NCI-H146 treated with DMSO at 0.1 percent for 48 hours (cell line): ENCODE data around the gene TMEM256.

ENCODE experiments used
- DNase-seq: peaks from one replicate; lab custom pipeline; 2025; ENCODE audit not compliant: unreplicated experiment; lab: John Stamatoyannopoulos, UW

TMEM256 gene

DNA sequence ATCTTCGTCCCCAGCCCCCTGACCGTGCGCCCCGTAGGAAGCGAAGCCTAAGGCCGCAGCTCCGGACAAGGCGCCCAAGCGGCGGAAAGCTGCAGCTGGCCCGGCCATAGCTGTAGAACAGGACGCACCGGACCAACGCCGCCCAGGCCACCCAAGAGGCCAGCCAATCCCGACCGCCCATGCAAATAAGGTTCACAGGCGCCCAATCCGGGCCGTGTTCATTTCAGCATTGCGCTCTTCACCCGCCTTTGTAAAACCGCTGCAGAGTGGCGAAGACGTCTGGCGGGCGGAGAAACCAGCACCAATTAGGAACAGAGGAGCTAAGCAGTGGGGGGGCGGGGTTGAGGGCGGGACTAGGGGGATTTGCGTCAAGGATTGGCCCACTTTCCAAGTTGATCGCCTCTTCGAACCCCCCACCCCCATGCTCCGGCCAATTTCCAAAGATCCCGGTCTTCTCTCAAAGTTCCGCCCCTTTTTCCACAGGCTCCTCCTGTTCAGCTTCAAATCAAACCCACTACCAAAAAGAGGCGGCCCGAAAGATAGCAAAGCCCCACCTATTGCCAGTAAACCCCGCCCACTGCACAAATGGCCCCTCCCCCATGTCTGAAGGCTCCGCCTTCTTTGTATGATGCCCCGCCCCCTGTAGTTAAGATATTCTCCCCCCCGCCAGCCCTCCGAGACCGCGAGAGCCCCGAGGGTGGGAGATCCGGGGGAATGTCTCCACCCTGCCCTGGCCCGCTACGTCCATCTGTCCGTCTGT is at the start of gene TMEM256:
Gene TMEM256, minus strand, starts transcription at position 121 of the 760 bp plus-strand sequence. Its CDS starts 13 bp downstream, at position 108.
- peak; percentile 99 for DNase-seq

DNA sequence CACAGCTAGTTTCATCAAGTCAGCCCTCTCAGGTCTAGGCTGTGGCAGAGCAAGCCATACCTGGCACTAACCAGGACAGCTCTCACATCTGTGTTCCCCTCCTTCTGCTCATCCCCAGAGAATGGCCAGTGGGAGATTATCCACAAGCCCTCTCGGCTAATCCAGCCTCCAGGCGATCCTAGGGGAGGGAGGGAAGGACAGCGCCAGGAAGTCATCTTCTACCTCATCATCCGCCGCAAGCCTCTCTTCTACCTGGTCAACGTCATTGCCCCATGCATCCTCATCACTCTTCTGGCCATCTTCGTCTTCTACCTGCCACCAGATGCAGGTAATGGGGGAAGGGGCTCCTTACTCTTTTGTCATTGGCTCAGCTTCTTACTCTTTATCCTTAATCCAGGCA is 44.6 kb upstream of the TMEM256 start:
- no peak for DNase-seq

DNA sequence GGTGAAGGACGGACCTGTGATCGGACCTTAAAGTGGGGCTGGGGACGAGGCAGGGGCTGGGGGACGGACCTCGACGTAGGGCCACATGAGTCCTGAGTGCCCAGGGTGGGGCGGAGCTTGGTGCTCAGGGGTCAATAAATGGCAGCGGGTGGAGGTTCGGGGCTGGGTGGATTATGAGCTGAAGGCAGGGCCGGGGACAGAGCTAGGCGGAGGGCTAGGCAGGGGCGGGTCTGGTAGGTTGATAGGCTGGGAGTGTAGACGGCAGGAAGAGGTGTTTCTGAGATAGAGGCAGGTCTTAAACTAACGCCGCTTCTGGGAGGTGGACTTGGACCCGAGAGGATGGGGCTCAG is 41.7 kb upstream of the TMEM256 start:
- no peak for DNase-seq

DNA sequence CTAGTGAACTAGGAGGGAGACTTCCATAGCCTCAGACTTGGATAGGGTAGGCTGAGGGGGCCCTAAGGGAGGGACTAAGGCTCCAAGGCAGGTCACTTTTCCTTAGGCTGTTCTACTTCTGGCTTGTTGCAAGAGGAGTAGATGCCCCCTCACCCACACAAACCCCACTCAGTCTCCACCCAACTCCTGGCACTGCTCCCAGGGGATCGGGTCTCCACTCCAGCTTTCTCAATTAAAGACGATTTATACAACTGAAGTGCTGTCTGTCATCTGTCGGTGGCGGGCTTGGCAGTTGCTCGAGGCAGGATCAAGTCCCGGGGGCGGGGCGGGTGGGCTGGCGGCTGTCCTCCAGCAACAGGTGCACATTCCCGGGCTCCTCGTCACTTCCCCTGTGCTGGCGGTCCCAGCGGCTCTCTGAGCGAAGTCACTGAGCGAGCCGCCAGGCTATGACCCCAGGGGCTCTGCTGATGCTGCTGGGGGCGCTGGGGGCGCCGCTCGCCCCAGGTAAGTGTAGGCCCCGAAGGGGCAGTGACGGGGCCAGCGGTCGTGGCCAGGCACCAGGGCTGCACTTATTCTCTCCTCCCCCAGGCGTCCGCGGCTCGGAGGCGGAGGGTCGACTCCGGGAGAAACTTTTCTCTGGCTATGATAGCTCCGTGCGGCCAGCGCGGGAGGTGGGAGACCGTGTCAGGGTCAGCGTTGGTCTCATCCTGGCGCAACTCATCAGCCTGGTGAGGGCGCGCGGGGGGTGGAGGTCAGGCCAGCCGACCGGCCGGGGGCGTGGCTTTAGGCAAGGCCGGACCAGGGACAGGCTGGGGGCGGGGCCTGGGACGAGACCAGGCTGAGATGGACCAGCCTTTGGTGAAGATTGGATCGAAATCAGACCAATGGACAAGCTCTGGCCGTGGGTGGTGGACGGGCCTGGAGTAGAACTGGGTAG is 41.1 kb upstream of the TMEM256 start, which contains the start of gene CHRNB1:
Gene CHRNB1, plus strand, starts transcription at position 380 of the 937 bp plus-strand sequence. Its CDS starts 67 bp downstream, at position 447.
- DNase-seq, result no peak

DNA sequence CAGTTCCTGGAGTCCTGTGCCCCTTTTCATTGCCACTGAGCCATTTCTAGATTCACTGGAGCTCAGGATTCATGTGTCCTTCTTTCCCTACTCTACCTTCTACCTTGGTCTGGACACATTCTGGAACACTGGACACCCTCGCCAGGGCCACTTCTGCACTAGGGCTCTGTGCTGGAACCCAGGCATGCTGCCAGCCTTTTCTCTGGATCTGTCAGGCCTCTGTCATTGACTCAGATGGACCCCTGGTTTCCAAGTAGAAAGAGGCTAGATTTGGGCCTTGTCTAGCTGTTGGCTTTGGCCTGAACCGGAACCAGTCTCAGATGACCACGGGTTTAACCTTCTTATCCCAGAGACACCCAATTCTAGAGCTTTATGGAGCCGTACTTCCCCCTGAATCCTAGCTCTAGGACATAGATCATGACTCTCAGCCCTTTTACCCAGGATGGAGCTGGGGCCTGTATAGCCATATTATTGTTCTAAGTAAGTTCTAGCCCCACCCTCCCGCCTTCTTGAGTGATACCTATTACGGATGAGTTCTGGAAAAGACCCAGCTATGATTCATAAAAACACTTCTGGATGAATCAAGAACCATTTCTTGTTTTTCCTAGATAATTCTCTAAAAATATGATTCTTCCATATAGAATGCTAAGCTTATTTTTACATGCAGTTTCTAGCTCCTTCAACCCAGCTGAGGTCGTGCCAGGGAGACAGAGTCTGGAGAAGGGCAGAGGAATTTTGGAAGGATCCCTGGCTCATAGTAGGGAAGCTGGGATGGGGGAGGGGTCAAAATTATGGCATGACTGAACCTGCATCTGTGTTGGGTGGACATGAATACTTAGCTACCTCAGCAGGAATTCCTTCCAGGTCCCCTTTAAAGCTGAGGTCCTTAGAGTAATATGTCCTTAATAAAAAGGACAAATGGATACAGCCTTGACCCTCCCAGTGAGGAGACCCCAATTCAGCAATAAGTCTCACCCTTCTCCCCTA is 39.9 kb upstream of the TMEM256 start:
- DNase-seq, result no peak

DNA sequence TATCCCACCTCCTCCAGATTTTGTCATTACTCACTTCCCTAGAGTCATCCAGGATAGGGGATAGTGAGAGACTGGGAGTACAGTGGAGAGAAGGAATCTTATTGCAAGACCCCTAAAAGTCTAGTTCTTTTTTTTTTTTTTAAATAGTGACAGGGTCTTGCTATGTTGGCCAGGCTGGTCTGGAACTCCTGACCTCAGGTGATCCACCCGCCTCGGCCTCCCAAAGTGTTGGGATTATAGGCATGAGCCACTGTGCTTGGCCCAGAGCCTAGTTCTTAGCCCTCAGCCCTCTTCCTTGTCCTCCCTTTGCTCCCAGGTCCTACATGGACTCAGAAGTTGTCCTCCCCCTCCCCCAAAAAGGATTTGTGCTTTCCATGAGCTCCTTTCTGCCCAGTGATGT is 38.2 kb upstream of the TMEM256 start:
- DNase-seq, result no peak

DNA sequence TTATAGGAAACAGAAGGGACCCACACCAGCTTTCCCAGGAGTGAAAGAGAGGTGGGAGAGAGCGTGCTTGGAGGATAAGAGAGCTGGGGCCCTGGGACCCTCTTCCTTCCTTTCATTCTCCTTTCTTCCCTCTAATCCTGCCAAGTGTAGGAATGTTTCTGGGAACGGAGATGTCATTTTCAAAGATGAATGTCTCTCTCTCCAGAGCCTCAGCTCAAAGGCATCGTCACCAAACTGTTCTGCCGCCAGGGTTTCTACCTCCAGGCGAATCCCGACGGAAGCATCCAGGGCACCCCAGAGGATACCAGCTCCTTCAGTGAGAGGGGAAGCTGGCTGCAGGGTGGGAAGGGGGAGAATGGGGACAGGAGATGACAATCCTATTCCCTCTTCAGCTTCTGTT is 37.4 kb upstream of the TMEM256 start:
- no peak for DNase-seq

DNA sequence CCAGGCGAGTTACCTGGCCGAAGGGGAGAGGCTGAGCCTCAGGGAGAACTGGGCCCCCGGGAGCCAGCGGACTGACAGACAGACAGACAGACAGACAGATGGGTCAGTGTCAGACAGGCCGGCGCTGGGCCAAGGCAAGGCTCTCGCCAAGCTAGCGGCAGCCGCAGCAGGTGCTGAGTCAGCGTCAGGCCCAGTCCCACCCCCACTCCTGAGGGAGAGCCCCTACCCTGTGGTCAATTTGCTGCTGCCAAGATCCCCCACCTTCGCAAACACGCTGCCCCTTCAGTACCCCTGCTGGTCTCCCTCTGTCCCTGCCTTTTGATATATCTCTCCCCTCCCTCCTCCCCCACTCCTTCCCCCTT is 36.9 kb upstream of the TMEM256 start:
- no peak for DNase-seq

DNA sequence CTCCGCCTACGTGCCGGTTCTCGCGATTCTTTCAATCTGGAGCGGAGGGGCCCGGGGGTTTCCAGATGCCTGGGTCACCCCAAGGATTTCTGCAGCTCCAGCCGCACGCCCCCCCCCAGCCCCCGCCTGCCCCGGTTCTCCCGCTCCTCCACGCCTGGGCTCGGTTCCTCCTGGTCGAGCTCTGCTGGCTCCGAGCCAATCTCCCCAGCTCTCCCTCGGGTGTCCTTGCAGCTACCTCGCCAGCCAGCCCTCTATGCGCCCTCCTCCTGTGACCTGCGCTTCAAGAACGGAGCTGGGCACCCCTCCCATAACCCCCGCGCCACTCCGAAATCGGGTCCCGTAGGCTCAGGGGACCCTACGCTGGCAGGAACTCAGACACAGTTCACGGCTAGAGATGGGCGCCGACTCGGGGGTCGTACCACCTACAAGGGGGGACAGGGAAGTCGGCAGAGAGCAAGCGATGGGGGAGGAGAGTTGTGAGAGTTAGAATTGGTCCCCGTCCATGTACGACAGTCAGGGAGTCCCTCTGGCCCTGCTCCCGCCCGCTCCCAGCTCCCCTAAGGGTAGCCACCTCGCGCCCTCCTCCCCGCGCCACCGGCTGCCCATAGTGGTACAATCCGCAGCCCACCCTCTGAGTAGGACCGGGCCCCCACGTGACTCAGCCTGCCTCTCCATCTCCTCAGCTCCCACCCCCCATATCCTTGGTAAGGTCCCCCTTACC is 36.4 kb upstream of the TMEM256 start:
- no peak for DNase-seq

DNA sequence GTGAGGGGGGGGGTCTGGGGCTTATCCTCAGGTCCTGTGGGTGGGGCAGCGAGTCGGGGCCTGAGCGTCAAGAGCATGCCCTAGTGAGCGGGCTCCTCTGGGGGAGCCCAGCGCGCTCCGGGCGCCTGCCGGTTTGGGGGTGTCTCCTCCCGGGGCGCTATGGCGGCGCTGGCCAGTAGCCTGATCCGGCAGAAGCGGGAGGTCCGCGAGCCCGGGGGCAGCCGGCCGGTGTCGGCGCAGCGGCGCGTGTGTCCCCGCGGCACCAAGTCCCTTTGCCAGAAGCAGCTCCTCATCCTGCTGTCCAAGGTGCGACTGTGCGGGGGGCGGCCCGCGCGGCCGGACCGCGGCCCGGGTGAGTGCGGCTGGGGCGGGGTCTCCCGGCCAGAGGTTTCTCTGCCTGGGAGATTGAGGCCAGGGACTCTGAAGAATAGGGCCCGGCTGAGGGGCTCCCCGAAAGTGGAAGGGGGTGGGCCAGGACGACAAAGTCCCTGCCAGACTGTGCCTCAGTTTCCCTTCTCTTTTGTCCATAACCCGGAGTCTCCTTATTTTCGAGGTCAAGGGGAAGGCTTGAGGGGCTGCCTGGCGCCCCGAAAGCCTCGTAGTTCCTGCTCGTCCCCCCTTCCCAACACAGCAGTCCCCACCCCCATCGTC is 35.7 kb upstream of the TMEM256 start, which contains the start of gene FGF11:
Gene FGF11, plus strand, starts transcription at position 51 of the 651 bp plus-strand sequence. Its CDS starts 109 bp downstream, at position 160.
- DNase-seq, result no peak

DNA sequence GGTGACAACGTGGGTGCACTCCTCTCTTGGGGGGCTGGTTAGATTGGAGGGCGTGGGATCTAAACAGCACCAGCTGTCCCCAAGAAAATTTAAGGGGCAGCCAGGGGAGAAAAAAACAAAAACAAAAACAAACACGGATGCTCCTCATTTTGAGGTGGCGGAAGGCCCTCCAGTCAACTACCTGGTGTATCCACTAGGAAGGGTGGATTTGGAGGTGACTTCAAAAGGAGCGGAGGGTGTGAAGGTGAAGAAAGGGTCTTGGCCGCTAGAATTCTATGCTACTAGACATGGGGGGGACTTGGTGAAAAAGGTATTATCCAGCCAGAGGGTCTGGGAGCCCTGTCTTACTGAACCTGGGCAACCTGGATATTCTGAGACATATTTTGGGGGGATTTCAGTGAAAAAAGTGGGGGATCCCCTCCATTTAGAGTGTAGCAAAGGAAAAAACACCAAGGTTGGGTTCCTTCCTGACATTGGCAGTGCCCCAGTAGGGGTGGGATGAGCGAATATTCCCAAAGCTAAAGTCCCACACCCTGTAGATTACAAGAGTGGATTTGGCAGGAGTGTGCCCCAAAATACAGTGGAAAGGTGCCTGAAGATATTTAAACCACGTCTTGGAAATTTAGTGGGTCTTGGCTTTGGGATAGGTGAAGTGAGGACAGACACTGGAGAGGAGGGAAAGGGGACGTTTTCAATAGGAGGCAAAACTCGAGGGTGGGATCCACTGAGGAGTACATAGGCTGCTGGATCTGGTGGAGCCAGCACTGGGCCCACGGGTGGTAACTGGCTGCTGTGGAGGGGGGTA is 35.0 kb upstream of the TMEM256 start:
- DNase-seq, result no peak

DNA sequence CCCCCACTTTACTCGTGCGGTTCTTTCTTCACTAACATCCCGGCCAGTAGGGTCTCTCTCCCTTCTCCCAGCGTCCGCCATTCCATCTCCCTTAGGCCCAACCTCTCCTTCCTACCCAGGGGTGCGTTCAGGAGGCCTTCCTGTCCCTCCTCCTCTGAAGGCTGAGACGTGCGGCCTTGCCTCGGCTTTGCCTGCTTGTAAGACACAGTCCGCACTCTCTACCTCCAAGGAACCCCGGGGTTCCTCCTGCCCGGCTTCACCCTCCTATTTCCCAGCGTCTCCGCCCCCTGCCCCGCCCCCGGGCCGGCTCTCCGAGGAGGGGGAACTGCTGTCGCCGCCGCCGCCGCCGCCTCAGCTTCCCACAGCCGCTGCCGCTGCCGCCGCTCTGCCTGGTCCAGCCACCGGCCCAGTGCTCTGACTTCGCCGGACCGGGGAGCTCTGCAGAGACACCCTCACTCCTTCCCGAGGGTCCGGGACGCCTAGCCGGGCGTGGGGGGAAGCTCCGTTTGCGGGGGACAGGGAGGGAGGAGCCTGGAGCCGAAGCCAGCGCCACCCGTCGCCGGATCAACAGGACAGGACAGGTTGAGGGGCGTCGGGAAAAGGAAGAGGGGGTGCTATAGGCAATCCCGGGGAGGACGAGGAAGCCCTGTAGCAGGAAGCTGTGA is 34.2 kb upstream of the TMEM256 start:
- DNase-seq, result no peak

DNA sequence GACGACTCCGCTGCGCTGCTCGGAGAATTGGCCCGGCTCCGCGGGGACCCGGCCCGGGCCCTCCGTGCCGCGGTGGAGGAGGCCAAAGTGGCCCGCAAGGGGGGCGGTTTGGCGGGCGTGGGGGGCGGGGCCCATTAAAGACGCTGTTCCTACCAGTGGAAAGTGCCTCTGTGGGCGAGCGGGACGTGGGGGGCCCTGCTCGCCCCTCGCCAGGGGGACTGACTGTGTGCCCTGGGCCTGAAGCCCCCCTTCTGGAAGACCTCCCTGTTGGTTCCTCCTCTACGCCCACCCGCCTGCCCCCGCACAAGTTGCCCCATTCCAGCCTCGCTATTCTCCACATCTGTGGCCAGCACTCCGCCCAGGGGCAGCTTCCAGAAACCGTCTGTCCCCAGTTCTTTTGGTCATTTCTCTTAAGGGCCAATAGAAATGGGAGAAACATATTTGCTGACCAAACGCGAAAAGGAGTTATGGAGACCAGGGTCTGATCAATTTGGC is 33.5 kb upstream of the TMEM256 start:
- no peak for DNase-seq

DNA sequence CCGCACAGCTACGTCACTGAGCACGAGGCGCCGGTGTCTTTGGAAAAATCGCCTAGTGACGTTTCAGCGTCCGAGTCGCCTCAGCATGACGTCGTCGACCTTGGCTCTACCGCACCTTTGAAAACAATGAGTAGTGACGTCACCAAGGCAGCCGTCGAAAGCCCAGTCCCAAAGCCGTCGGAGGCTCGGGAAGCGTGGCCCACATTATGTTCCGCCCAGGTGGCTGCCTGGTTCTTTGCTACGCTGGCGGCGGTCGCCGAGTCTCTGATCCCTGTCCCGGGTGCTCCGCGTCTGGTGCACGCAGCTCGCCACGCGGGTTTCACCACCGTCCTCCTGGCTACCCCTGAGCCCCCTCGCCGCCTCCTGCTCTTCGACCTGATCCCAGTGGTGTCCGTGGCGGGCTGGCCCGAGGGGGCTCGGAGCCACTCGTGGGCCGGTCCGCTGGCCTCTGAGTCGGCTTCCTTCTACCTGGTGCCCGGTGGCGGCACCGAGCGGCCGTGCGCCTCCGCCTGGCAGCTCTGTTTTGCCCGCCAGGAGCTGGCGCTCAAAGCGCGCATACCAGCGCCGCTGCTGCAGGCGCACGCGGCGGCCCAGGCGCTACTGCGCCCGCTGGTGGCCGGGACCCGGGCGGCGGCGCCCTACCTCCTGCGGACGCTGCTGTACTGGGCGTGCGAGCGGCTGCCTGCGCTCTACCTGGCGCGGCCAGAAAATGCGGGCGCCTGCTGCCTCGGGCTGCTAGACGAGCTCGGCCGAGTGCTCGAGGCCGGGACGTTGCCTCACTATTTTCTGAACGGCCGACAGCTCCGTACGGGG is 32.9 kb upstream of the TMEM256 start:
- DNase-seq, result no peak

DNA sequence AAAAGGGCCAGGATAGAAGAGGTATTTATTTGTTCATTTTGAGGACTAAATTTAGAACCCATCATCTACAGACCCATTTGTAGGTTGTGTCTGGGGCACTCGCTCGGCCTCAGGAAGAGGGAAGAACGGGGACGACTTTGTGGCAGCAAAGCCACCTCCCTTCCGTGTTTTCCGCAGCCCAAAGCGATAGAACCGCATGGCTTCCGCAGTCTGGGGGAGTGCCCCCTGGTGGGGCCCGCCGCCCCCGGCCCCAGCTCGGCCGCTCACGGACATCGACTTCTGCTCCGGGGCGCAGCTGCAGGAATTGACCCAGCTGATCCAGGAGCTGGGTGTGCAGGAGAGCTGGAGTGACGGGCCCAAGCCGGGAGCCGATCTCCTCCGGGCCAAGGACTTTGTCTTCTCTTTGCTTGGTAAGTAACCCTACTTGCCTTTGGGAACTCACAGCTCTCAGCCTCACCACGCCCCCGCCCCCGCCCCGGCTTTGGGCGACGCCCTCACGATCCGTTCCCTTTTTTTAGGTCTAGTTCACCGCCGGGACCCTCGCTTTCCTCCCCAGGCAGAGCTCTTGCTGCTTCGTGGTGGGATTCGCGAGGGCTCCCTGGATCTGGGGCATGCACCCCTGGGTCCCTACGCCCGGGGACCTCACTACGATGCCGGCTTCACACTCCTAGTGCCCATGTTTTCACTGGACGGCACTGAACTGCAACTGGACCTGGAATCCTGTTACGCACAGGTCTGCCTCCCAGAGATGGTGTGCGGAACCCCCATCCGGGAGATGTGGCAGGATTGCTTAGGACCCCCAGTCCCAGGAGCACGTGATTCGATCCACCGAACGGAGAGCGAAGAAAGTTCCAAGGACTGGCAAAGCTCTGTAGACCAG is 32.0 kb upstream of the TMEM256 start:
- DNase-seq, result no peak

DNA sequence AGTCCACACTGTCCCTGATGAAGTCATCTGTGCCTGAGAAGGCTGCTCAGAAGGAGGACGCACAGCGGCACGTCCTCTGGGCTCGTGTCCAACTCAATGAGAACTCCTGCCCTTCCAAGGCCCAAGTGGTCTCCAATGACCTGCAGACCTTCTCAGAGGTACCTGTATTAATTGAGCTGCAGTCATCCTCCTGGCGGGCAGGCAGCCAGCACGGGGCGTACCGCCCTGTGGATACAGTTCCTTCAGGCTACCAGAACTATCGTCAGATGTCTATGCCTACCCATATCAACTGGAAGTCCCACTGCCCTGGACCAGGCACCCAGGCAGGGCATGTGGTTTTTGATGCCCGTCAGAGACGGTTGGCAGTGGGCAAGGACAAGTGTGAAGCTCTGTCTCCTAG is 28.4 kb upstream of the TMEM256 start:
- DNase-seq, result no peak
